ENCODE results near the gene CRISPLD2.
"Not testable (repeated sequence)": the region's sequence is repeated elsewhere in the genome, so short reads cannot be mapped to it uniquely, and the experiment has no call there.

Gene CRISPLD2

GRCh38 chr16:84821728-84822689 is 2.2 kb downstream of the CRISPLD2 start:
- DNase-seq (ENCODE audit: low spot score): no peak

- no peak for DNase-seq (ENCODE audit: low spot score)
These were observed 3.2 kb downstream of the CRISPLD2 start for GRCh38 chr16:84822990-84823389.

- DNase-seq (ENCODE audit: low spot score): no peak
These were observed 3.7 kb downstream of the CRISPLD2 start for GRCh38 chr16:84823484-84823883.

DNA sequence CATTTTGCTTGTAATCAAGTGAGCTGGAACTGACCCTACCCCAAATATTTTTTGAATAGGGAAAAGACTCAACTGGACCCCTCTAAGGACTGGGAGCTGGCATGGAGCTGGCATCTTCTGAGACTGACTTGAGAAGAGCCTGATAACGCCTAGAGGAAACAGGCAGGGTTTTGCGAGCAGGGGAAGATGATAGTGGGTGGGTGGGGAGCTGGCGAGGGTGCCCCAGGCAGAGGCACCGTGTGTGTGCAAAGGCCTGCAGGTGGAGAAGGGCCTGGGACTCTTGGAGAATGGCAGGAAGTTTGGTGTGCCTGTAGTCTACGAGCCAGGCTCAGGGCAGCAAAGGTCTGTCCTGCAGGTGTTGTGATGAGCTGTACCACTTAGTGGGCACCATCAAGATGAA is 4.1 kb downstream of the CRISPLD2 start:
- DNase-seq (ENCODE audit: low spot score): no peak

- no peak for DNase-seq (ENCODE audit: low spot score)
These were observed 6.2 kb downstream of the CRISPLD2 start for GRCh38 chr16:84825896-84826557.

DNA sequence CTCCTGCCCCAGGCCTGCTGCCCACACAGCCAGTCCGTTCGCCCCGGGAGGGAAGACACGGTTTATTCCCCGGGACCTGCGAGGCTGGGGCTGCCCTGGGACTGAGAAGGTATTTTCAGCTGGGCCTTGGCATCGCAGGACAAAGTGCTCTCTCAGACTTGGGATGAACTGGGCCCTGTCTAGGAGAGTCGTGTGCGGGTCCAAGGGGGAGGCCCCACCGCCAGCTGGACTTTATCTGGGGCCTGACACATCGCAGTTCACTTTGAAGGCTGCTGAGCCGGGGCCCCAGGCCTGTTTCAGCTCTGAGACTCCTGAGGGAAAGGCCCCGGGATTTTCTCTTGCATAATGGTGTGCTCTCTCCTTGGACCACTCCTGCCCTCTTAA is 6.8 kb downstream of the CRISPLD2 start:
- no peak for DNase-seq (ENCODE audit: low spot score)

- no peak for DNase-seq (ENCODE audit: low spot score)
These were observed 7.4 kb downstream of the CRISPLD2 start for GRCh38 chr16:84827131-84827574.

GRCh38 chr16:84827897-84828296 is 8.1 kb downstream of the CRISPLD2 start:
- DNase-seq (ENCODE audit: low spot score): no peak

DNA sequence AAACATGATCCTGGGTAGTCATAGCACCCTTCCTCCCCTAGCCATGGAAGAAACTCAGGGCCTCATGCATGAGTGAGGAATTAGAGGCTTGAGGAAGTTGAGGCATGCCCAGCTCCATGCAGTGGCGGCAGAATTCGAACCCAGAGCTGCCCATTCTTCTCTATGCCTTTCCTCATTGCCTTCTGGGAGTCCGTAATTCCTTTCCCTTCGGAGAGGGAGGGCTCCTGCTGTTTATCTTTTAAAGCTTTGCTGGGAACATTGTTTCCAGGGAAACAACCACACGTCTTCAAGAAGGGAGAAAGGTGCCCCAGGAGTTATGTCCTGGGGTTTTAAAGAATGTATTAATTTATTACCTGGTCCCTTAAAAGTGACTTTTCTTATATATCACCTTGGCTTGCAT is 8.5 kb downstream of the CRISPLD2 start:
- no peak for DNase-seq (ENCODE audit: low spot score)

DNA sequence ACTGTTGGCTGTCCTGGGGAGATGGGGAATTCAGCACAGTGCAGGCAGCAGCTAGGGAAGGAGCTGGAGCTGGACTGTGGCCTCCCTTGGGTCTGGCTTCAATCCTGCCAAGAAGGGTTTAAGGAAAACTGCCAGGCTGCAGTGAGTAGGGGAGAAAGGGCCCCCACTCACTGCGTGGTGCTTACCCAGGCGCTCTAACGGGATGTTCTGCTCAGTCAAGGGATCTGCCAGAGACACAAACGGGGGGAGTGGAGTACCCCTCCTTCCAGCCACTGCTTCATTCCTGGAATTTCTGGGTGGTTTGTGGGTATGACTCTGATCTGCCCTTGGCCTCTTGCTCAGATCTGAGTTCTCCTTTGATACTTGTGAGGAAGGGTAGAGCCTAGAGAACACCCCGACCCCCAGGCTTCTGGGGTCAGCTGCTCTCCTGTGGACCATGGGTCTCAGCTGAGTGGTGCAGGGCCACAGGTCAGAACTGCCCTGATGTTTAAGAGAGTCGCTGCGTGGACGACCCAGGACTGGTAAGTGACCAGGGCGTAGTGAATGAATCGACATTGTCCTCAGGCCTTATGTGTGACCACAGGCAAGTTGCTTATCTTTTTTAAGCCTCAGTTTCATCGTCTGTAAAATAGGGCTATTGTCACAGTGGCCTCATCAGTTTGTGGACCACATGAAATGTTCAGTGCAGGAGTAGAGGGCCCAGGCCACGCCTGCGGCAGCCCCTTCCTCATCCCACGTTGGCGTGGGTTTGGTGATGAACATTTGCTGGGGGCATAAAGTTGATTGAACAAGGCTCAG is 9.6 kb downstream of the CRISPLD2 start:
- no peak for DNase-seq (ENCODE audit: low spot score)

GRCh38 chr16:84830765-84831384 is 11.1 kb downstream of the CRISPLD2 start:
- no peak for DNase-seq (ENCODE audit: low spot score)

DNA sequence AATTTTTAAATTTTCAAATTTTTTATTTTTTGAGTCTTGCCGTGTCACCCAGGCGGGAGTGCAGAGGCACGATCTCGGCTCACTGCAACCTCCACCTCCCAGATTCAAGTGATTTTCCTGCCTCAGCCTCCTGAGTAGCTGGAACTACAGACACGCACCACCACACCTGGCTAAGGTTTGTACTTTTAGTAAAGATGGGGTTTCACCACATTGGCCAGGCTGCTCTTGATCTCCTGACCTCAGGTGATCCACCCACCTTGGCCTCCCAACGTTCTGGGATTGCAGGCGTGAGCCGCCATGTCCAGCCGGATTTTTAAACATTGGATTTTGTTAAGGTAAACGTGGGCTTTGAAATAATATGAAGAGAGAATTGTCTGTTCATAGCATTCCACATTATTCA is 11.9 kb downstream of the CRISPLD2 start:
- not testable (repeated sequence) for DNase-seq (ENCODE audit: low spot score)

DNA sequence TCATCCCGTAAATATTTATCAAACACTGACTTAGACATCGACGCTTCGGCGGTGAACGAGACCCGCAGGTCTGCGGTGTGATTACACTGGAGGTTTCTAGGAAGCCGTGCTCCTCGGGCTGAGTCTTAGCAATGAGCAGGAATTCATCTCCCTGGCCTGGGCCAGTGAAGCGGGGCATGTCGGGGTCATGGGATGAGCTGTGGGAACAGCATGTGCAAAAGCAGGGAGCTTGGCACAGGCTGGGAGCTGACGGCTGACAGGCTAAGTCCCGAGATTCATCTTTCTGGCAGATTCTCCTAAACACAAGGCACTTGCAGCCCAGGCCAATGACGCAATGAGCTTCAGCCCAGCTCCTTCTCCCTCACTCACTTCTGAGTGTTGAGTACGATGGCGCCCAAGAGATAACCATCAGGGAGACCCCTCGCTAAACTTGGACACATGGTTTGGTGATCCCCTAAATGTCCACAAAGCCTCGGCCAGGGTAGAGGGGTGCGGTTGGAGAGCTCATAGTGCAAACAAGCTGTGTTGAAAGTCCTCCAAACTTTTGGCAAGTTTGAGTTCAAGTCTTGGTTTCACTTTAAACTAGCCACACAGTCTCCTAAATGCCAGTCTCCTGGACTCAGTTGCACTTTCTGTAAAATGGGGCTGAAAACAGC is 12.8 kb downstream of the CRISPLD2 start:
- no peak for DNase-seq (ENCODE audit: low spot score)

DNA sequence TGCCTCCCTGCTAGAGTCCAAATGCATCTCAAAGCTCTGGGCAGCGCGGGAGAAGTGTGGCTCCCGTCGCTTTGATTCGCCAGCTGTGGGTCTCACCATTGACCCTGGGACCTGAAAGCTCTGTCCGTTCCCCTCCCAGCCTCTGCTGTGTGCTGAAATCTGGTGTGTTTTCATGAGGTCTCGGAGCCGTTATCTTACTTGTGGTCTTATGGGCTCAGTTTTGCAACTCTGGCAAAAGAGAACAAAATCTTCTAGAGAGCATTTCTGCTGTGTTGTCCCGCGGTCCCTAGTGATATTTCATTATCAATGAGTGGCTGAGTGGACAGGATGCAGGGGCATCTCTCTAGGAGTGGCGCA is 13.3 kb downstream of the CRISPLD2 start:
- DNase-seq (ENCODE audit: low spot score): no peak

DNA sequence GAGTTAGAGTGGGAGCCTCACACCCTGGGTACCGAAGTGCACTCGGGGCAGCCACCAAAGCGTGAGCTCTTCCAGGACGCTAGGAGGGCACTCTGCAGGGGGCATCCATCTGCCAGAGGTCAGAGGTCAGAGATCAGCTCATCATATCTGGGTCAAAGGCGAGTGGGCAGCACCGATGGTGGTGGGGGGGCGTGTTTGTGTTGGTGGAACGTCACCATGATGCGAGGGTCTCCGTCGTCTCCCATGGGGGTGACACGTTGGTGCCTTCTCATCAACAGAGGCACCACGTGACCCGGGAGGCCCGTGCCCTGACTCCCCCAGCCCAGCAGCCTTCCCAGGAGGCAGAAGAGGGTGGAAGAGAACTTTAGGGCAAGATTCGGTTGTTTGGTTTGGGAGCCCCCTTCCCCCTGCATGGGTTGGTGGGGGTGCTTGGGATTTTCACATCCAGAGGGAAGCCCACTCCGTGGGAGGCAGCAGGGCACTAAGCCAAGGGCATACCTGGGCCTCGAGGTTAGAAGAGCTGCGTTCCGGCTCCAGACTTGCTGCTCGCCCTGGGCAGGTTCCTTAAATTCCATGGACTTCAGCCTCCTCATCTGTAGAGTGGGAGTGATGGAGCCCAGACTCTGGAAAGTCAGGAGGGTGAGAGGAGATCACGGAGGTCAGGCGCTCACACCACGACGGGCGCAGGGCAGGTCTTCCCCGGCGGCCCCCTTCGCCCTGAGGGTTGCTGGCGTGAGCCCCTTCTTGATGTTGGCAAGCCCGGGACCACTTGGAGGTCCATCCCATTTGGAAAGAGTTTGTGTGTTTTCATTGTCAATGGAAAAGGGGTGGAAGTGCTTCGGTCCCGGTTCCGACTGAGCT is 14.0 kb downstream of the CRISPLD2 start:
- DNase-seq (ENCODE audit: low spot score): no peak

- DNase-seq (ENCODE audit: low spot score): no peak
These were observed 14.6 kb downstream of the CRISPLD2 start for GRCh38 chr16:84834403-84834772.

DNA sequence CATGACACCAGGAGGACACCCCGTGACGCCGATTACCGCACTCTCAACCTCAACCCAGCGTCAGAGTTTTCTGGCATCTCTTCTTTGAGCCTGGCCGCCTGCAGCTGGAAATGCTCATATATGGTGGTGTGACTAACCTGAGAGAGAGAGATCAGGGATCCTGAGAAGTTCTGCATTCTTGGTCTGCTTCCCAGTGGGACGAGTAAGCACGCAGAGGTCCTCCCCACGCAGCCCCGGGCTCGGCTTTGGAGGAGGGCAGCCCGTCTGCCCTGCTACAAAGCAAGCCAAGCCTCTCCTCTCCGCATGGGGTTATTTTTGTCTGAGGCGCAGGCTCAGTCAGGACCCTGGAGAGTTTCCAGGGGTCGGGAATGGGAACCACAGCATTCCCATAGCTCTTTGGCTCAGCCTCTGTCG is 16.5 kb downstream of the CRISPLD2 start:
- DNase-seq (ENCODE audit: low spot score): no peak

DNA sequence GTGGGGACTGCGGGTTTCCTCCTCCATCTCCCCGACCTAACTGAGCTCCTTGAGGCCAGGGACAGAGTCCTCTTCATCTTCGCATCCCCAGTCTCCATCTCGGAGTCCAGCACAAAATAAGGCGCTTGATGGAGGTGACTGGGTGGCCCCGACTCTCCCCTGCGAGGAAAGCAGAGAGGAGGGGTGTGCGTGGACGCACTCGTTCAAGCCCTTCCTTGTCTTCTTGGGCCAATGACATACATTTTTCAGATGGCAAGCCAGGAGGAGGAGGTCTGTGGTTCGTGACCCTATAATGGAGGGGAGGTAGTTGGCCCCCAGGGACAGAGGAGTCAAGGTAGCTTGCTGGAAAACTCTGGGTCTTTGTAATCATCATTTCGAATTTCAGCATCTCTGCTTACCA is 17.2 kb downstream of the CRISPLD2 start:
- no peak for DNase-seq (ENCODE audit: low spot score)

DNA sequence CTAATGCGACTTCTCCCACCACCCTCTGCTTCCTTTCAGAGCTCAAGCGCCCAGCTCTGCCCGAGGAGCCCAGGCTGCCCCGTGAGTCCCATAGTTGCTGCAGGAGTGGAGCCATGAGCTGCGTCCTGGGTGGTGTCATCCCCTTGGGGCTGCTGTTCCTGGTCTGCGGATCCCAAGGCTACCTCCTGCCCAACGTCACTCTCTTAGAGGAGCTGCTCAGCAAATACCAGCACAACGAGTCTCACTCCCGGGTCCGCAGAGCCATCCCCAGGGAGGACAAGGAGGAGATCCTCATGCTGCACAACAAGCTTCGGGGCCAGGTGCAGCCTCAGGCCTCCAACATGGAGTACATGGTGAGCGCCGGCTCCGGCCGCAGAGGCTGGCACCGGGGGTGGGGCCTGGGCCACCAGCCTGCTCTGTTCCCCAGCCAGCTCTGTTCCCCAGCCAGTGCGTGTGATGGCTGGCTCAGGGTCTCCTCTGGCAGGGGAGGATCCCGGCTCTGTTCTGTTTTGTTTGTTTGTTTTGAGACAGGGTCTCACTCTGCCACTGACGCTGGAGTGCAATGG is 18.7 kb downstream of the CRISPLD2 start:
- no peak for DNase-seq (ENCODE audit: low spot score)

GRCh38 chr16:84839054-84839453 is 19.3 kb downstream of the CRISPLD2 start:
- DNase-seq (ENCODE audit: low spot score): no peak

All from CD4-positive, alpha-beta T cell treated with Interleukin-2 at 100 ng/mL for 4 hours (primary cell).